HG02763 (cell line): ENCODE data around the gene TXK.
A peak's percentile ranks its signal among the peaks of the same experiment; 100 is the strongest.

Experiments
- ATAC-seq: cut with Tn5 transposase; IDR thresholded peaks from one replicate; pipeline ENCODE4 v1.9.1; 2021; ENCODE audit warnings: mild to moderate bottlenecking, moderate library complexity; ENCODE audit not compliant: unreplicated experiment

TXK gene

GRCh38 chr4:48108309-48109073, 25.6 kb downstream of the TXK start:
- no peak for ATAC-seq

GRCh38 chr4:48105230-48105629, 28.8 kb downstream of the TXK start:
- no peak for ATAC-seq

- ATAC-seq: peak; percentile 53
Measured at GRCh38 chr4:48103483-48104139, 30.4 kb downstream of the TXK start.

GRCh38 chr4:48102303-48102702, 31.7 kb downstream of the TXK start:
- ATAC-seq: no peak

- no peak for ATAC-seq
Measured at GRCh38 chr4:48100256-48100655, 33.8 kb downstream of the TXK start.

GRCh38 chr4:48095441-48095840, 38.6 kb downstream of the TXK start:
- no peak for ATAC-seq

GRCh38 chr4:48093991-48094416, 40.0 kb downstream of the TXK start:
- no peak for ATAC-seq

GRCh38 chr4:48090621-48091020, 43.4 kb downstream of the TXK start:
- no peak for ATAC-seq

- ATAC-seq: no peak
Measured at GRCh38 chr4:48085821-48086589, 48.0 kb downstream of the TXK start.

GRCh38 chr4:48082956-48083355, 51.1 kb downstream of the TXK start:
- ATAC-seq: no peak

- ATAC-seq: no peak
Measured at GRCh38 chr4:48081196-48081595, 52.9 kb downstream of the TXK start.

GRCh38 chr4:48079972-48080391, 54.1 kb downstream of the TXK start:
- no peak for ATAC-seq

- no peak for ATAC-seq
Measured at GRCh38 chr4:48078862-48079655, 55.0 kb downstream of the TXK start.

GRCh38 chr4:48078425-48078824, 55.6 kb downstream of the TXK start:
- no peak for ATAC-seq

GRCh38 chr4:48074657-48075056, 59.4 kb downstream of the TXK start:
- no peak for ATAC-seq

GRCh38 chr4:48073567-48074103, 60.4 kb downstream of the TXK start:
- no peak for ATAC-seq

- ATAC-seq: no peak
Measured at GRCh38 chr4:48071191-48071590, 62.9 kb downstream of the TXK start.

GRCh38 chr4:48069026-48069425, 65.0 kb downstream of the TXK start:
- no peak for ATAC-seq

- ATAC-seq: no peak
Measured at GRCh38 chr4:48068182-48068581, 65.9 kb downstream of the TXK start.

- no peak for ATAC-seq
Measured at GRCh38 chr4:48067536-48067935, 66.5 kb downstream of the TXK start.

- no peak for ATAC-seq
Measured at GRCh38 chr4:48065587-48066052, 68.4 kb downstream of the TXK start.
